Astrocyte (in vitro differentiated cells and primary cell): Measurements from ENCODE around the gene FCRL2. TPM values are rescaled to one million over a fixed set of nuclear protein-coding genes. Genes with fewer than 3 reads are reported as not detected.

Experiments used
- DNase-seq: peaks from one replicate; pipeline ENCODE4 v3.0.0-alpha.2; 2010; ENCODE audit warnings: low read depth
- FAIRE-seq: peaks from 2 replicates; lab custom pipeline; 2011; peaks lifted over from hg19 to GRCh38; lab: Jason Lieb, UNC
- H2AFZ ChIP-seq: 2 replicates; pipeline ENCODE4 v1.6.0; 2012; ENCODE audit warnings: low read depth, low read length, inconsistent platforms
- H3K27ac ChIP-seq: 2 replicates; pipeline ENCODE4 v1.5.1; 2011; ENCODE audit warnings: low read depth, low read length, inconsistent platforms
- H3K27me3 ChIP-seq: 2 replicates; pipeline ENCODE4 v1.6.0; 2011; ENCODE audit warnings: low read length, inconsistent platforms; ENCODE audit not compliant: insufficient read depth
- H3K36me3 ChIP-seq: 2 replicates; pipeline ENCODE4 v1.5.1; 2011; ENCODE audit warnings: low read length, inconsistent platforms; ENCODE audit not compliant: insufficient read depth
- H3K4me1 ChIP-seq: 2 replicates; pipeline ENCODE4 v1.5.1; 2011; ENCODE audit warnings: low read length, inconsistent platforms; ENCODE audit not compliant: insufficient read depth
- H3K4me2 ChIP-seq: 2 replicates; pipeline ENCODE4 v1.6.0; 2012; ENCODE audit warnings: low read length, inconsistent platforms
- H3K4me3 ChIP-seq: 2 replicates; pipeline ENCODE4 v1.5.1; 2011; ENCODE audit warnings: low read depth, mild to moderate bottlenecking, low read length, inconsistent platforms; ENCODE audit not compliant: insufficient read depth
- H3K79me2 ChIP-seq: 2 replicates; pipeline ENCODE4 v1.6.0; 2012; ENCODE audit warnings: mild to moderate bottlenecking, low read length, inconsistent platforms; ENCODE audit not compliant: insufficient read depth
- H3K9ac ChIP-seq: 2 replicates; pipeline ENCODE4 v1.6.0; 2012; ENCODE audit warnings: mild to moderate bottlenecking, low read length, inconsistent platforms
- H3K9me3 ChIP-seq: 2 replicates; pipeline ENCODE4 v1.5.1; 2012; ENCODE audit warnings: low read depth, mild to moderate bottlenecking, low read length, inconsistent platforms; ENCODE audit not compliant: insufficient read depth
- H4K20me1 ChIP-seq: 2 replicates; pipeline ENCODE4 v1.6.0; 2012; ENCODE audit warnings: low read length, inconsistent platforms; ENCODE audit not compliant: insufficient read depth
- H3K27ac Mint-ChIP-seq: one replicate; pipeline ENCODE4 v1.8.0; 2021; ENCODE audit warnings: mild to moderate bottlenecking, mixed read lengths; ENCODE audit not compliant: unreplicated experiment
- H3K27me3 Mint-ChIP-seq: one replicate; pipeline ENCODE4 v1.8.0; 2021; ENCODE audit warnings: low read depth, mixed read lengths; ENCODE audit not compliant: unreplicated experiment
- H3K36me3 Mint-ChIP-seq: one replicate; pipeline ENCODE4 v1.8.0; 2021; ENCODE audit warnings: low read depth, mixed read lengths; ENCODE audit not compliant: unreplicated experiment
- H3K4me1 Mint-ChIP-seq: one replicate; pipeline ENCODE4 v1.8.0; 2021; ENCODE audit warnings: low read depth, mixed read lengths; ENCODE audit not compliant: unreplicated experiment
- H3K4me3 Mint-ChIP-seq: one replicate; pipeline ENCODE4 v1.8.0; 2021; ENCODE audit warnings: mild to moderate bottlenecking, moderate library complexity, mixed read lengths; ENCODE audit not compliant: unreplicated experiment
- H3K9me3 Mint-ChIP-seq: one replicate; pipeline ENCODE4 v1.8.0; 2021; ENCODE audit warnings: mild to moderate bottlenecking, mixed read lengths; ENCODE audit not compliant: unreplicated experiment
- CTCF ChIP-seq: IDR thresholded peaks from 2 replicates; pipeline ENCODE4 v1.5.1; 2011; ENCODE audit warnings: low read depth, mild to moderate bottlenecking, inconsistent platforms, low read length, moderate library complexity; ENCODE audit not compliant: insufficient read depth
- EZH2 ChIP-seq: IDR thresholded peaks from 2 replicates; pipeline ENCODE4 v1.6.1; 2012; ENCODE audit warnings: mild to moderate bottlenecking, low read length, inconsistent platforms; ENCODE audit not compliant: insufficient read depth
- total RNA-seq: library from RNA; stranded (reverse); gene quantifications from 2 replicates; pipeline ENCODE4 v1.2.1, GENCODE V29; 2021

FCRL2 gene
- total RNA-seq, 1 donor from 2014 or later: not detected

- H3K27me3 ChIP-seq: no peaks in the 10 kb centered on the region
- Mint-ChIP-seq H3K9me3 (no peaks in the 10 kb centered on the region), H3K27ac (no peak overlapping the region), H3K4me3 (no peak overlapping the region), H3K4me1 (no peaks in the 10 kb centered on the region), H3K36me3 (no peaks in the 10 kb centered on the region), H3K27me3 (peaks cover 5% of the 10 kb centered on the region)
- H3K4me2 ChIP-seq: no peak overlapping the region
- FAIRE-seq (no peak), DNase-seq (no peak)
- H2AFZ ChIP-seq: no peak overlapping the region
- H4K20me1 ChIP-seq: no peaks in the 10 kb centered on the region
- no peaks in the 10 kb centered on the region for H3K36me3 ChIP-seq
- no peak overlapping the region for H3K27ac ChIP-seq
- no peaks in the 10 kb centered on the region for H3K79me2 ChIP-seq
- no peaks in the 10 kb centered on the region for H3K9me3 ChIP-seq
- no peaks in the 10 kb centered on the region for H3K4me1 ChIP-seq
- no peak overlapping the region for H3K4me3 ChIP-seq
- TF ChIP-seq EZH2 (no peak), CTCF (no peak)
- H3K9ac ChIP-seq: no peak overlapping the region
Measured at GRCh38 chr1:157819215-157819614, 42.3 kb upstream of the FCRL2 start.

GRCh38 chr1:157813269-157813668 is 36.3 kb upstream of the FCRL2 start:
- Mint-ChIP-seq H3K36me3 (no peaks in the 10 kb centered on the region), H3K4me3 (no peak overlapping the region), H3K27ac (no peak overlapping the region), H3K9me3 (peaks cover 9% of the 10 kb centered on the region), H3K27me3 (peaks cover 3% of the 10 kb centered on the region), H3K4me1 (no peaks in the 10 kb centered on the region)
- H3K4me3 ChIP-seq: no peak overlapping the region
- no peak overlapping the region for H3K27ac ChIP-seq
- H3K9me3 ChIP-seq: peaks cover 9% of the 10 kb centered on the region
- H2AFZ ChIP-seq: no peak overlapping the region
- H3K79me2 ChIP-seq: no peaks in the 10 kb centered on the region
- H3K4me2 ChIP-seq: no peak overlapping the region
- DNase-seq: no peak
- H3K36me3 ChIP-seq: no peaks in the 10 kb centered on the region
- no peaks in the 10 kb centered on the region for H3K4me1 ChIP-seq
- TF ChIP-seq EZH2: no peak
- TF ChIP-seq CTCF: no peak
- no peaks in the 10 kb centered on the region for H4K20me1 ChIP-seq
- no peak overlapping the region for H3K9ac ChIP-seq
- H3K27me3 ChIP-seq: no peaks in the 10 kb centered on the region
- no peak for FAIRE-seq

- Histone ChIP-seq H4K20me1 (no peaks in the 10 kb centered on the region), H3K27me3 (no peaks in the 10 kb centered on the region), H3K36me3 (no peaks in the 10 kb centered on the region), H2AFZ (no peak overlapping the region), H3K27ac (no peak overlapping the region), H3K79me2 (no peaks in the 10 kb centered on the region), H3K4me2 (no peak overlapping the region), H3K4me1 (no peaks in the 10 kb centered on the region), H3K4me3 (no peak overlapping the region), H3K9ac (no peak overlapping the region), H3K9me3 (peaks cover 2% of the 10 kb centered on the region)
- Mint-ChIP-seq H3K27ac (no peak overlapping the region), H3K36me3 (no peaks in the 10 kb centered on the region), H3K4me3 (no peak overlapping the region), H3K4me1 (peaks cover 4% of the 10 kb centered on the region), H3K9me3 (no peaks in the 10 kb centered on the region), H3K27me3 (peaks cover 30% of the 10 kb centered on the region)
- DNase-seq (no peak), FAIRE-seq (no peak)
- no peak for TF ChIP-seq EZH2
- TF ChIP-seq CTCF: no peak
Measured at GRCh38 chr1:157806431-157807149, 29.7 kb upstream of the FCRL2 start.
